GM19351 (cell line): Measurements from ENCODE around the gene MRM1.
"Not testable (repeated sequence)": the region's sequence is repeated elsewhere in the genome, so short reads cannot be mapped to it uniquely, and the experiment has no call there.

Experiments used
- ATAC-seq: cut with Tn5 transposase; IDR thresholded peaks from one replicate; pipeline ENCODE4 v1.9.1; 2021; ENCODE audit warnings: mild to moderate bottlenecking, moderate library complexity; ENCODE audit not compliant: unreplicated experiment

MRM1 gene

GRCh38 chr17:36600465-36600864 is 918 bp upstream of the MRM1 start:
- ATAC-seq, result no peak

DNA sequence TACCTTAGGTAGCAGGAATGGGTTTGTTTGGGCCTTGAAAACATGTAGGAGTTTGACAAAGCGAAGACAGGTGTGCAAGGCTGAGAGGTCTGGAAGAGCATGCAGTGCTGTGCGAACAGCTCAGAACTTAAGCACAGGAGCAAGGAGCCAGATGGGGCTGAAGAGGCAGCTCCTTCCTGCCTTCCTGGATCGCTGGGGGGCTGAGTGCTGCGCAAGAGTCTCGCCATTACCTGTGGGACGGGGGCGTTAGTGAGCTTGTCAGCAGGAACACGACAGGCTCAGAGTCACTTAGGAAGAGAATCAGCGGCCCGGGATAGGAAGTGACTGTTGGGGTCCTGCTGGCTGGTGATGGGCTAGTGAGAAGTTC is 464 bp upstream of the MRM1 start:
- ATAC-seq, result peak; percentile 4

DNA sequence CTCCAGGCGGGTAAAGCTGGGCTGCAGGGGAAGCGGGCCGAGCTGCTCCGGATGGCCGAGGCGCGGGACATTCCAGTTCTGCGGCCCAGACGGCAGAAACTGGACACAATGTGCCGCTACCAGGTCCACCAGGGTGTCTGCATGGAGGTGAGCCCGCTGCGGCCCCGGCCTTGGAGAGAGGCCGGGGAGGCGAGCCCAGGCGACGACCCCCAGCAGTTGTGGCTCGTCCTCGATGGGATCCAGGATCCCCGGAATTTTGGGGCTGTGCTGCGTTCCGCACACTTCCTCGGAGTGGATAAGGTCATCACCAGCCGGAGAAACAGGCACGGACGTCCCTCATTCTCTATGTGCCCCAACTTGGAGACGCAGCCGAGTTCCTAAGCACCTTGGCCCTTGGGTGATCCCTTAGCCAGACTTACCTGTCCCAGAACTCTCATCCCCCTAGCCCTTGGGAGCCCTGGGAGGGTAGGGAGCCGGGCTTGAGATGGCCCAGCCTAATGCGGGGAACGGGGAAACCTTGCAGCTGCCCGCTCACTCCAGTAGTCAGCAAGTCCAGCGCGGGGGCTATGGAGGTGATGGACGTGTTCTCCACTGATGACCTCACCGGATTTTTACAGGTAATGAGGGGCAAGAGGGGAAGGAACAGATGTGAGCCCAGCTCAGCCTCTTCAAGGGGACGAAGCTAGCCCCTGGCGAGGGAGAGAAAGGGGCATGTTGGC is 806 bp downstream of the MRM1 start:
- no peak for ATAC-seq

DNA sequence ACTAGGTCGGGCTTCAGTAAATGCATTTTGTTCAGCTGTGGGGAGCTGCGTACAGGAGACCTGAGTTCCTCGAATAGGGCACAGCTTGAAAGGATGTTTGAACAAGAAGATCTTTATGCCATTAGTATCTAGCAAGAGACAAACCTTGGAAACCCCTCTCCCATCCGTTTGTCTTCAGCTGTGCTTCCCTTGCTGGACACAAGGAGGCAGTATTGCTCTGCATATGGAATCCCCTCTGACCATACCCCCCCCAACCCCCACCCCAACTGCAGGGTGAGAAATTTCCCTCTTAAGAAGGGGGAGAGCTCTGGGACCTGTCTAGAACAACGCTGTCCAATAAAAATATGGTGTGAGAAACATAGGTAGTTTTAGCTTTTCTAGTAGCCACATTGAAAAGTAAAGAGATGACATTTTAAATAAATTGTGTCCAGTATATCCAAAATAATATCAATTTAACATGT is 1.6 kb downstream of the MRM1 start:
- no peak for ATAC-seq

DNA sequence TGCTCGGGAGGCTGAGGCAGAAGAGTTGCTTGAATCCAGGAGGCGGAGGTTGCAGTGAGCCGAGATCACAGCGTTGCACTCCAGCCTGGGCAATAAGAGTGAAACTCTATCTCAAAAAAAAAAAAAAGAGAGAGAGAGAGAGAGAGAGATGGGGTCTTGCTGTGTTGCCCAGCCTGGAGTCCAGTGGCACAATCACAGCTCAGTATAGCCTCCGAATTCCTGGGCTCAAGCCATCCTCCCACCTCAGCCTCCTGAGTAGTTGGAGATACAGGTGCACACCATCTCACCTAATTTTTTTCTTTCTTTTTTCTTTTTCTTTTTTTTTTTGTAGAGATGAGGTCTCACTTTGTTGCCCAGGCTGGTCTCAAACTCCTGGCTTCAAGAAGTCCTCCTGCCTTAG is 3.6 kb downstream of the MRM1 start:
- not testable (repeated sequence) for ATAC-seq

DNA sequence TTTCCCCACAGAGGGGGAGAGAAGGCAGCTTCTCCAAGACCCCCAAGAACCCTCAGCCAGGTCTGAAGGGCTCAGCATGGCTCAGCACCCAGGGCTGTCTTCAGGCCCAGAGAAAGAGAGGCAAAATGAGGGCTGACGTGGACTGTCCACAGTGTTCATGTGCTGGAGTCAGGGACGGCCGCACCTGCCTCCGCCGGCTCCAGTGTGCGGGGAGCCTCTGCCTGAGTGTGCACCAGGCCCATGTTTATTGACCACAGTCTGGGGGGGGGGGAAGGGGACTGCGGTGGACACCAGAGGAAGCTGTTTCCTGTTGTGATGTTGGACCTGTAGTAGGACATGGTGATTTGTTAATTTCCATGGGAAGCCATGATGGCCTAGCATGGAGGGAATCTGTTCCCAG is 6.9 kb downstream of the MRM1 start:
- ATAC-seq, result no peak

DNA sequence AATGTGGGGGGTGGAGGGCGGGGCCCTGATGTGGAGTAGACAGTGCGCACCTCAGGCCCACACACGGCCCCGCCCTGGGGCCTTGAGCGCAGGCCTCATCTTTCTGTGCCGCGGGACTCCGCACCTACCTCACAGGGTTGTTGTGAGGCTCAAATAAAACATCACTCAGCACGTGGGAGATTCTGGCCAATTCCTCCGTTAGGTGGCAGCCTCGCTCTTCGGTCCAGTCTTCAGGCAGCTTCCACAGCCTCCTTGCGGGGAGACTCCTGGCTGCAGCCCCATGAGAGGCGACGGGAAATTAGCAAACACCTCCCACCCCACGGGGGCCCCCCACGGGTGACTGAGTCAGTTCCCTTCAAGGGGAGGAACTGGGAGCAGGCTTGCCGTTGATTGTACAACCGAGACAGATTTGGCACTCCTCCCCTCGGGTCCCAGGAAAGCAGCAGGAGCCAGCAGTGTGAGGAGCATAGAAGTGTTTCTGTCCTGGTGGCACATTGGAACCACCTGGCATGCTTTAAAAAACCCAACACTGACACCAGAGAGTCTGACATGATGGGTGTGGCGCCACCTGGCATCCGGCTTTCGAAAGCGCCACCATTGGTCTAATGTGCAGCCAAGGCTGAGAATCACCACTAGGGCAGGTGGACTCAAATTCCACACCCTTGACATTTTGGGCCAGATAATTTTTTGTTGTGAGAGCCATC is 7.6 kb downstream of the MRM1 start:
- no peak for ATAC-seq

GRCh38 chr17:36609498-36609862 is 8.1 kb downstream of the MRM1 start:
- ATAC-seq, result no peak

- no peak for ATAC-seq
Measured at GRCh38 chr17:36610474-36610873, 9.1 kb downstream of the MRM1 start.

- no peak for ATAC-seq
Measured at GRCh38 chr17:36611345-36612072, 10.1 kb downstream of the MRM1 start.

DNA sequence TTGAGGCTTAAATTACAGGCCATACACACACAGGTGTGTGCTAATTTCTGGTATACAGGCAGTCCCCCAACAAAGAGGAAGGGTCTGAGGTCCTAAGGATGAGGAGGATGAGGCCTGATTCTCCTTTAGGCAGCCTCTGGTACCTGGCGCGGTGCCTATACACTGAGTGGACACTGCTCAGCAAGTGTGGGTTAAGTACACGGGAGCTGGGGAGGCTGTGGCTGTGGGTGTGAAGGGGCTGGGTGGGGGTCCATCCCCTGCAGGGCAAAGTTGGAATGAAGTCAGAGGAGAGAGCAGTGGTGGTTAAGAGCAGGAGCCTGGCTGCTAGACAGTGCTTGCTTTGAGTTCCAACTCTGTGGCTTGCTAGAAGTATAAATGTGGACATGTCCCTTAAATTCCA is 10.9 kb downstream of the MRM1 start:
- ATAC-seq, result no peak

GRCh38 chr17:36613155-36613554 is 11.8 kb downstream of the MRM1 start:
- ATAC-seq, result no peak

GRCh38 chr17:36614081-36614480 is 12.7 kb downstream of the MRM1 start:
- ATAC-seq, result no peak

GRCh38 chr17:36614933-36615332 is 13.6 kb downstream of the MRM1 start:
- ATAC-seq, result no peak

DNA sequence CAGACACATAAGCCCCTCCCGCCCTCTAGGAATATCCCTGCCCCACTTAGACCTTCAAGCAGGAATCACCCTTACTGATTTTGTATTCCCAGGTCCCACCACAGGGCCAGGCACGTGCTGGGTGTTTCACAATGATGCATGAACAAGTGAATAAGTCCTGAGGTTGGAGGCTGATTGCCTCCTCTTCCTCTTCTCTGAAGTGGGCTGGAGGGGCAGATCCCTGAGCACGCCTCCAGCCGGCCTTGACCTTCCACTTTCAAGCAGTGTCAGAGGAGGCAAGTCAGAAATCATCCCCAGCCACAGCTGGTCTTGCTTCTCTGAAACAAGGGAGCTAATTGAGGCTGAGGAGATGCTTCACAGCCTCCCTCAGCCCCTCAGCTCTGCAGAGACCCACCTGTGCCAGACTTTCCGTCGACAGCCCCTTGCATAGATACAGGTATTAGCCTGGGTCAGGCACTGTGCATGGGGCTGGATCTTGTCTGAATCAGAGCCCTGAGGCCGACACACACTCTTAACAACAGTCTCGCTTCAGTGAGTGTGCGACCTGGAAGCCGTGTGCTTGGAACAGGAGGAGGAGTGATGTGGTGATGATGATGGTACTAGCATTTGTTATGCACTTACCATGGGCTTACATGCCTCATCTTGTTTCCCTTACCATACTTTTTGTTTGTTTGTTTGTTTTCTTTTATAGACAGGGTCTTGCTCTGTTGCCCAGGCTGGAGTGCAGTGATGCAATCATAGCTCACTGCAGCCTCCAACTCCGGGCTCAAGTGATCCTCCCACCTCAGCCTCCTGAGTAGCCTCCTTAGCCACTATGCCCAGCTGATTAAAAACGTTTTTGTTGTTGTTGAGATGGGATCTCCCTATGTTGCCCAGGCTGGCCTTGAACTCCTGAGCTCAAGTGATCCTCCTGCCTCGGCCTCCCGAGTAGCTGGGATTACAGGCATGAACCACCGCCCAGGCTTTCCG is 15.0 kb downstream of the MRM1 start:
- ATAC-seq, result no peak

DNA sequence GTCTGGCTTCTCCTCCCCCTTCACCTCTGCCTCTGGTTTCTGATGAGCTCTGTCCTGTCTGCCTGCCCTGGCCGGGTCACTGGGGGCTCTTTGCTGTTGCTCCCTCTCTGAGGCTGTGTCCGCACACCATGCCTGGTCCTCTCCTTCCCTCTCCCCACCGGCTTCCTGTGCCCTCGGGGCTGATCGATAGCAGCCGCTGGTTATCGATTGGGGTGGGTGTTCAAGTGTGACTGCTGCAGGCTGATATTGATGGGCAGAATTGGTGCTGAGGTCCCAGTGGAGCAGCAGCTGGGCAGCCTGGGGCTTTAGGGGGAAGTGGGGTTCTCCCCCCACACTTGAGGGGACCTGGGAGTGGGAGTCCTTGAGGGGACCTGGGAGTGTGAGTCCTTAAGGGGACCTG is 16.4 kb downstream of the MRM1 start:
- ATAC-seq, result no peak

DNA sequence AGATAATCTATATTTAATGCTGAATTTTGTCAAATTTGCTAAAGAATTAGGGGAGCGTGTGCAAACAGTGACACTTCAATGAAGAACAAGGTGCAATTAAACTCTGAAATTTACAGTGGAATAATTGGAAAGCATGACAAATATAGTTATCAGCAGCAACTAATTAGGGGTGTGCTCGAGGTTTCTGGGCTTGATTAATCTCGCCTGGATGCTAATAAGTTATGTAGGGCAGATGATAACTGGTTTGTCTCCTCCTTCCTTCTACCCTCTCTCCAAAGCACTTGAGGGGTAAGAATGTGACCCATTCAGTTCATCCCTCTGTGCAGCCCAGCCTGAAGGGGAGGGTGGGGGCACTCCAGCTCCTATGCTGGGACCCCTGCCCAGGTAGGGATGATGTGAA is 21.9 kb downstream of the MRM1 start:
- ATAC-seq, result no peak

- no peak for ATAC-seq
Measured at GRCh38 chr17:36625188-36625587, 23.8 kb downstream of the MRM1 start.

DNA sequence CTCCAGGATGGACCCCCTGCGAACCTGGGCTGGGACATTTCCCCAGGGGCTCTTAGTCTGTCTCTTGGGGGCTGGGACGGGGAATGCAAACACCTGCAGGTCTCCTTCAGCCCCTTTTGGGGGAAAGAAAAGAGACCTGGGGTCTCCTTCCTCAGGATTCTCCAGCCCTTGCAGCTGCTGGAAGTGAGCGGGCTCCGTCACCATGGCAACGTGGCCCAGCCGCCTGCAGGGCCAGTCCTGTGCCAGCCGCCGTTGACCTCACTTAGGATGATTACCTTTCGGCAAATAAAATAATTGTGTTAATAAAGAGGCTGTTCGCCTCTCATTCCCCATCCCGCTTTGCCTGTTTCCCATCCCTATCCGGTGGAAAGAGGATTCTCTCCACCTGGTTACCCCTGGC is 25.7 kb downstream of the MRM1 start:
- ATAC-seq, result no peak

- no peak for ATAC-seq
Measured at GRCh38 chr17:36628576-36628975, 27.2 kb downstream of the MRM1 start.
